Breast epithelium (tissue), 3 donors: Measurements from ENCODE around the gene LACTBL1.

Experiments
- CTCF ChIP-seq, 3 donors: fragments of 450-650 bp; IDR thresholded peaks; one replicate each; pipeline ENCODE4 v1.5.1; 2016 to 2017; ENCODE audit warnings: antibody characterized with exemption in 3 of 3, mild to moderate bottlenecking in 3 of 3, moderate library complexity in 3 of 3
- POLR2A ChIP-seq: fragments of 450-650 bp; IDR thresholded peaks from one replicate; pipeline ENCODE4 v1.6.1; 2016; ENCODE audit warnings: antibody characterized with exemption, mild to moderate bottlenecking, moderate library complexity
- POLR2AphosphoS5 ChIP-seq, 3 donors: sonication (generic); formaldehyde crosslinking; IDR thresholded peaks; one replicate each; pipeline ENCODE4 v1.6.1; 2017; ENCODE audit warnings: antibody characterized with exemption in 3 of 3

- no peak for TF ChIP-seq CTCF (IDR thresholded peaks at IDR 0.05)
- TF ChIP-seq POLR2A: no peak
- no peak for TF ChIP-seq POLR2AphosphoS5 (IDR thresholded peaks at IDR 0.05)
These were observed 52.5 kb downstream of the LACTBL1 start for GRCh38 chr1:22920026-22920733.
